Esophagus (tissue), 2 donors: Measurements from ENCODE around the gene ESRRG. TPM values are rescaled to one million over a fixed set of nuclear protein-coding genes. Genes with fewer than 3 reads are reported as not detected.

Experiments
- H3K27ac ChIP-seq, 2 donors: one replicate each; pipeline ENCODE4 v1.5.1; 2013; ENCODE audit warnings: low read depth in 2 of 2, mild to moderate bottlenecking in 2 of 2, inconsistent platforms in 1 of 2, low read length in 1 of 2, moderate library complexity in 1 of 2
- H3K27me3 ChIP-seq, 2 donors: one replicate each; pipeline ENCODE4 v1.6.1; 2013; ENCODE audit warnings: low read length in 2 of 2, control low read depth in 1 of 2, mild to moderate bottlenecking in 1 of 2; ENCODE audit not compliant: insufficient read depth in 2 of 2, control insufficient read depth in 1 of 2
- H3K36me3 ChIP-seq, 2 donors: one replicate each; pipeline ENCODE4 v1.6.1; 2013; ENCODE audit warnings: low read length in 1 of 2; ENCODE audit not compliant: control insufficient read depth in 2 of 2, insufficient read depth in 2 of 2
- H3K4me1 ChIP-seq, 2 donors: one replicate each; pipeline ENCODE4 v1.6.1; 2013; ENCODE audit warnings: low read length in 1 of 2; ENCODE audit not compliant: control insufficient read depth in 2 of 2, insufficient read depth in 2 of 2
- H3K4me3 ChIP-seq, 2 donors: one replicate each; pipeline ENCODE4 v1.5.1; 2013; ENCODE audit warnings: low read length in 2 of 2, mild to moderate bottlenecking in 2 of 2, low read depth in 1 of 2, moderate library complexity in 1 of 2
- H3K9me3 ChIP-seq, 2 donors: one replicate each; pipeline ENCODE4 v1.6.1; 2013; ENCODE audit warnings: mild to moderate bottlenecking in 2 of 2, low read depth in 1 of 2, low read length in 1 of 2, moderate library complexity in 1 of 2; ENCODE audit not compliant: control insufficient read depth in 2 of 2, insufficient read depth in 1 of 2
- WGBS, 2 donors: extraction: QIAGEN DNeasy Blood & Tissue Kit; methylation state at CpG; one replicate each; pipeline ENCODE4 v1.1.7; 2013; 5-methylcytosine and 5-hydroxymethylcytosine counted together
- polyA plus RNA-seq, 2 donors: library from polyadenylated mRNA; stranded (reverse); fragments of 200-250 nt; gene quantifications; one replicate each; pipeline ENCODE4 v1.2.3, GENCODE V29; 2013
- donor health status: healthy with polysubstance abuse.
- donor health status: Bipolar disorder and iron deficiency.

Gene ESRRG
- polyA plus RNA-seq, 2 donors, result 0.12 TPM

DNA sequence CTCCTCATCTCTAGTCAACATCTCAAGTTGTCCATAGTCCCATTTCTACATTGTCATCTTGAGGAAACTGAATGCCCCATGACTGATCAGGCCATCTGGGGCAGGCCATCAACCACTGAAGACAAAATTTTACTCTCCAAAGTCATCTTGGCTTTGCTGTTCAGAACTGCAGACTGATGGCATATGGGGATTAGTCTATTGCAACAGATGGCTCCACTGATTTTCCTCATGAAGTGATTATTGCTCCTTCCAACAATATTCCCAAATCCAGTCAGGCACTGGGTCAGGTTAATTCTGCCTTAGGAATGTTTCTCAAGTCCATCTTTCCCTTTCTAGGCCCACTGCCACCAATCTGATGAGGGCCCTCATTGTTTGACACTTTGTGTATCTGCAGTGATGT, 101.7 kb downstream of the ESRRG start:
- Histone ChIP-seq H3K27ac (no peak overlapping the region), H3K36me3 (no peaks in the 10 kb centered on the region), H3K4me1 (no peaks in the 10 kb centered on the region), H3K27me3 (no peaks in the 10 kb centered on the region), H3K4me3 (no peak overlapping the region), H3K9me3 (no peaks in the 10 kb centered on the region)

DNA sequence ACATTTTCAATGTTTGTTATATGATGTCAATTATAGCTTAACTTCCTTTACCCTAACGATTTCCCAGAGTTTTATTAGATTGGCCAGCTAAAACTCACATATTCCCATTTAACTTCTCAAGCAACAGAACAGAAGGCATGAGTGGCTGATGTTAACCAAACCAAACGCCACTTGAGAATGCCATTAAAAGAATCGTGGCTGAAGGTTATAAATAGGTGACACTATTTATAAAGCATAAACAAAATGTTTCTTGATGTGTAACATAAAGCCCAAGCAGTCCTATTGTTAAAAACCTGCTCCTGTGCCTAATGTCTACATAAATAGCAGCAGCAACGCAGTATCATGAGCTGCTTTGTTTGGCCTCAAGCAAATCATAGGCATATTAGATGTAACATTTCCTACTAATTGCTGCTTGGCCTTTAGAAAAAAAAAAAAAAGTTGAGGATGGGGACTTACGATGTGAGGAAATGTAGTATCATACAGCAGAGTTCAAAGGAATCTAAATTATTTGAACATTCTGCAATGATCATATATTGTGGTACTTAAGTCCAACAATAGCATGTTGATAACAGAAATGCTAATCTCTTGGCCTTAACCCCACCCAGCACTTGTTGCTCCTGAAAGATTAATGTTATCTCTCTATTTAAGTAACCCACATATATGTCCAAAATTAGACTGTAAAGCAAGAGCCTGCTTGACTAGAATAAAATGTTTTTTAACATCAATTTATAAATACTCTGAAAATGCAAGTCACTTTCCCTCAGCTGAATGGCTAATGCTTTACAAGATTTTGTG, 106.0 kb downstream of the ESRRG start:
- H3K27me3 ChIP-seq, result no peaks in the 10 kb centered on the region
- H3K9me3 ChIP-seq, result no peaks in the 10 kb centered on the region
- 57 to 61% methylated on average over 5 of the region's 5 CpGs for WGBS, 2 donors
- no peaks in the 10 kb centered on the region for H3K4me1 ChIP-seq
- H3K27ac ChIP-seq, result no peak overlapping the region
- H3K4me3 ChIP-seq, result no peak overlapping the region
- H3K36me3 ChIP-seq, result no peaks in the 10 kb centered on the region

DNA sequence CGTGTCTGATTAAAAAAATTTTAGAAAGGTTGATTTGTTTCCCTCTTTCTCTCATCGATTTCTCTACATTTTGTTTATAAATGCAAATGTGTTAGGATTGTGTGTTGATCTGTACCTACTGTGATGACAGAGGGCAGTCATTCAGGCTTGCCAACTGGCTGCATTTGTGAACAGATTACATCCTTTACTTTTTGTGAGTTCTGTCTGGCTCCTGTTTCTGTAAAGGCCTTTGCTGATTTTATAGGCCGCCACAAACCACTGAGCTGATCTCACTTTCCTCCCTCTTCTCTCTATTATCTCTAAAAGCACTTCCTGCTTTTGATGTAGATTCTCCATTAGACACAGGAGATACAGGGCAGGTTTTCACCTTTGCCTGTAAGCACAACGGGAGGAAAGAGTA, 106.8 kb downstream of the ESRRG start:
- no peaks in the 10 kb centered on the region for H3K4me1 ChIP-seq
- no peaks in the 10 kb centered on the region for H3K36me3 ChIP-seq
- no peak overlapping the region for H3K27ac ChIP-seq
- 80 to 83% methylated on average over 4 of the region's 4 CpGs for WGBS, 2 donors
- H3K27me3 ChIP-seq, result no peaks in the 10 kb centered on the region
- H3K9me3 ChIP-seq, result no peaks in the 10 kb centered on the region
- no peak overlapping the region for H3K4me3 ChIP-seq

DNA sequence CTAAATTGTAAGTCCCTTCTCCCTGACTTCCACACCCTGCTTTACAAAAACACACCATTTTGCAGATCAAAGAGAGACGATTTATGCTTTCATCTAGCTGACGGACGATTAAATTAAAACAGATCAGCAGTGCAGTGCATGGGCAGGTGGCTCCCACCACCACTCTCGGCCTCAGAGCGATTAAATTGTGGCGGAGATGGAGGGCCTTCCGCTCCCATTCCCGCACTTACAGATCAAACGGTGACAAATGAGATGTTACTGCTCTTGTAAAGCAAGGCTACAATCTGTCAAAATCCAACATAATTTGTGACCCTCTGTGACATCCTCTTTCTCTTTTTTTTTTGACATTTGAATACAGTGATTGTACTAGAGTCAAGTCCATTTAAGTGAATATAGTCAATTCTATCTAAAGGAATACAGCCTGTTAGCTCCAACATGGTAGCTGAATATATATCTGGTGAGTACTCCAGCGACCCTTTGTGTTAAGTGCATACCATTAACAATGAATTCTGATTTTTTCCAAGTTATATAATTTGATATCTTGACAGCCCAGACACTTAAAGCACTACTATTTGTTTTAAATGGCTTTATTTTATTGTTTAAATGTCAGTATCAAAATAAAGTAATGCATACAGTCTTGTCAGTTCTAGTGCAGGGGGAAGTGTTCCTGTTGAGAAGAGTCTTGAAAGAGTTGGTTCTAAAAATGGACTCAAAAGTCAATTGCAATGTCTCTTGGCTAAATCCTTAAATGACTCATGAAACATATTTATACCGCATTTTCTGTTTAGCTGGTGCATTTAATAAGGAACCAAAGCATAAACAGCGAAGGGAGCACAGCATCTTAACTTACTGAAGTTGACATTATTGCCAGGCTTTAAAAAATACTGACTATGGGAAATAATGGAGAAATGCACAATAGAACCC, 109.0 kb downstream of the ESRRG start:
- Histone ChIP-seq H3K4me3 (no peak overlapping the region), H3K36me3 (no peaks in the 10 kb centered on the region), H3K27me3 (no peaks in the 10 kb centered on the region), H3K27ac (no peak overlapping the region), H3K4me1 (no peaks in the 10 kb centered on the region), H3K9me3 (no peaks in the 10 kb centered on the region)
- WGBS, 2 donors, result 87 to 90% methylated on average over 12 of the region's 12 CpGs

DNA sequence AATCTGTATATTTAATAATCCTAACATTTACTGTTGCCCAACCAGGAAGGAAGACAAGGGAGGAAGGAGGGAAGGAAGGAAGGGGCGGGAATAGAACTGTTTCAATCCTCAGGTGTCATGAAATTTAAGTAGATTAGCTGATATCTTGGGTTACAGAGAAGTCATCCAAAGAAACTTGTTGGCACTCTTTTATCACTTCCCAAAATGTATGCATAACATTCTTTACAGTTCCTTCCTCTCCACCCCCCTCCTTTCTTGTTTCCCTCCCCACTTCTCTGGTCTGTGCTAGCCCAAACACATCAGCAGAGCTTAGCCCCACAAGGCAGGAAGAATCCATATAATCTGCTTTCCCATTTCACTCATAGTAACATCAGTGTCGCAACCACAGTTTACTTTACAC, 110.9 kb downstream of the ESRRG start:
- 73 to 82% methylated on average over 2 of the region's 2 CpGs for WGBS, 2 donors
- no peaks in the 10 kb centered on the region for H3K4me1 ChIP-seq
- no peaks in the 10 kb centered on the region for H3K36me3 ChIP-seq
- no peak overlapping the region for H3K4me3 ChIP-seq
- no peaks in the 10 kb centered on the region for H3K9me3 ChIP-seq
- H3K27ac ChIP-seq, result no peak overlapping the region
- no peaks in the 10 kb centered on the region for H3K27me3 ChIP-seq

DNA sequence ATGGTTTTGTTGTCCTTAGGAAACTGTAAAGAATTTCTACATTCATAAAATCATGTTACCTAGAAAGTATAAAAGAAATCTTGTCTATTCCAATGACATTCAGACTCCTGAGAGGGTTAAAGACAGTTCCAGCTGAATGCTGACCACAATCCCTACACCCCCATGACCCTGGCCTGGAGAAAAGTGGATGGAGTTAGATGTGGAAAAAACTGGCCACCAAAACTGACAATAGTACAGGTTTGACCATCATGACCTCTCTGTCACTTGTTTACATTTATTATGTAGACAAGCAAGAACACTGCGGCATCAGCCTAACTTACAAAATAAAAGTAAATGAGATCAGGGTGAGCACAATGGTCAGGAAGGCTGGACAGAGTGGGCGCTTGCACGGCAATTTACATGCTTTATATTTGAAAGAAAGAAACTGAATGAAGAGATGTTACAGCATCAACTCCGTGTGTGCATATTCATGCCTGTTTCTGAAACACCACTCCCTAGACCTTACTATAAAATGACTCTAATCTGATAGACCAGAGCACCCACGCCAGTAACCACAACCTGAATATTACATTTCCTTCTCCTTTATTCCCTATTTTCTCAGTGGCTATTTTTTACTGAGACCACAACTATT, 116.0 kb downstream of the ESRRG start:
- Histone ChIP-seq H3K36me3 (no peaks in the 10 kb centered on the region), H3K9me3 (no peaks in the 10 kb centered on the region), H3K4me1 (no peaks in the 10 kb centered on the region), H3K27ac (no peak overlapping the region), H3K27me3 (no peaks in the 10 kb centered on the region), H3K4me3 (no peak overlapping the region)
- WGBS, 2 donors, result 59 to 71% methylated on average over 5 of the region's 5 CpGs

DNA sequence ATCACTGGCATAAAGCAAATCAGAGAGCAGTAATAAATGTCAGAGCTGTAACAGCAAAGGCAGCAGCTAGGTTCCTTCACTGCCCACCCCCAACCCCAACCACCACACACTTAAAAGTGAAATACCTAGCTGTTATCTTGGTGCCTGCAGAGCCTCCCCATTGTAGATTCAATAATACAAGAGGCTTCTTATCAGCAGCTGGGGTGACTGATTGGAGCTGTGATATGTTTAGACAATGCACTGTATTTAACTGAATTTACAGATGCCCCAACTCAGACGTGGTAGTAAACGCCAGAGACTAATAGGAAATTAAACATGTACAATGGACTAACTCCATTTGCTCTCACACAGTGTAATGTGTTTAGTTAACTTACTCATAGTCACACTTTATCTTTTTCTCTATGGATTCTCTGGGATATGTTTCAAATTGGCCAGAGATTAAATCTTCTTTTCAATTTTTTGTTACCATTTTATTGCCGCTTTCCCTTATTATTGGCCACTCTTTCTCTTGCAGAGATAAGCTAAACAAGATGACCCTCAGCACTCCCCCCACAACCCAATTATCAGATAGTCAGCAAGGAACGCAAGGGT, 117.1 kb downstream of the ESRRG start:
- Histone ChIP-seq H3K4me3 (no peak overlapping the region), H3K36me3 (no peaks in the 10 kb centered on the region), H3K9me3 (no peaks in the 10 kb centered on the region), H3K4me1 (no peaks in the 10 kb centered on the region), H3K27me3 (no peaks in the 10 kb centered on the region), H3K27ac (no peak overlapping the region)
- WGBS, 2 donors, result 58 to 61% methylated on average over 4 of the region's 4 CpGs

DNA sequence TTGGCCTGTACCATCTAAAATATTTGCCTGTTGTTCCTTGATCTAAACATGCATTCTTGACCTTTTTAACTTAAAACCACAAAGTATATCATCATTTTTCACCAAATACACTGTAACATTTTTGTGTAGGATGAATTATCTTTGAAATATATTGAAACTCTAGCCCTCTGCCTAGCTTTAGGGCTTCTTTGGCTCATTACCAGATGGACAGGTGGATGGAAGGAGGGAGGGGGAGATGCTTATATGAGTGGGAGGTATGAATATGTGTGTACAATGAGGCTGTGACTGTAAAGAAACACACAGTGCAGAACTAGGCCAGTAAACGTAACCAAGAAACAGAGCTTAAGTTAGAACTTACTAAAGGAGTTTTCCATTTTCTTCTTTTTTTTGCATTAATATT, 118.5 kb downstream of the ESRRG start:
- H3K4me1 ChIP-seq, result no peaks in the 10 kb centered on the region
- no peaks in the 10 kb centered on the region for H3K27me3 ChIP-seq
- H3K27ac ChIP-seq, result no peak overlapping the region
- H3K4me3 ChIP-seq, result no peak overlapping the region
- WGBS, 2 donors, result 88 to 95% methylated on average over 1 of the region's 1 CpG
- H3K36me3 ChIP-seq, result no peaks in the 10 kb centered on the region
- no peaks in the 10 kb centered on the region for H3K9me3 ChIP-seq
